ENCODE data around the gene LUC7L2.

- TF ChIP-seq CTCF (IDR thresholded peaks at IDR 0.05; ENCODE audit: borderline replicate concordance, extremely low read depth, low read length, poor library complexity, severe bottlenecking), result no peak
- TF ChIP-seq EZH2 (IDR thresholded peaks at IDR 0.05; ENCODE audit: borderline replicate concordance, low read depth, low read length, severe bottlenecking), result no peak
Observed at GRCh38 chr7:139374246-139374645, 14.6 kb downstream of the LUC7L2 start.

All from DND-41 (cell line).